ENCODE data around the gene WFDC12.

WFDC12 gene

DNA sequence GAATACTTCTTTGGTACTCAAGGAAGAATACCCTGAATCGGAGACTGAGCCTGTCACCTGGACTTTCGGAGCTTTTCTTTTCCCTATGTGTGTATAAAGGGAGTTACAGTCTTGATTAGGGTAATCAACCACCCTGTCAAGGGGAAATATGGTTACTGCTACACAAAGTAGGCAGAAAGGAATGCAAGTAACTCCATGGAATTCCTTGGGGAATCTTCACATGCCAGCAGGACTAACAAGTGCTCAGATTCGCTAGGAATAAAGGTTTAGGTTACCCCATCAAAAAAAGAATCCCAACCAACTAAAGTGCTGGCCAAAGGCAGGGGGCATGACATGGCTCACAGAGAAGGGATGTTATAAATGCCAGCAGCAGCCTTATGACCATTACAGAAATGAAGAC, 33.8 kb downstream of the WFDC12 start:
- no peak for DNase-seq (ENCODE audit: low read depth)

DNA sequence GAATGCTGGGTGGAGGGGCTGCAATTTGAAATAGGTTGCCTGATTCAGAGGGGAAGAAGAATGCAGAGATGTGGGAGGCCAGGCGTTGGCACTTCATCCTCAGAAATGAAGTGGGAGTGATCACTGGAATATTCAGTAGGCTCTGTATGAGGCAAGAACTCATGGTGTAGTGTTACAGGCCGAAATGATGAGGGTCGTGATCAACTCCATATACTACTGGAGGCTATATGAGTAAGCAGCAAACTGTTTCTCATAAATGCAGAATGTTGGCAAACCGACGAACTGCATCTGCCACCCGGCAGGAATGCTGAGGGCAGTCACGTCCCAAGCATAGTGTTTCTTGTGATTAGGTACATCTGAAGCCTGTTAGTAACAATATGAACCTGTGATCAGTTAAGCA, 36.0 kb downstream of the WFDC12 start:
- peak; percentile 64 for DNase-seq (ENCODE audit: low read depth)

DNA sequence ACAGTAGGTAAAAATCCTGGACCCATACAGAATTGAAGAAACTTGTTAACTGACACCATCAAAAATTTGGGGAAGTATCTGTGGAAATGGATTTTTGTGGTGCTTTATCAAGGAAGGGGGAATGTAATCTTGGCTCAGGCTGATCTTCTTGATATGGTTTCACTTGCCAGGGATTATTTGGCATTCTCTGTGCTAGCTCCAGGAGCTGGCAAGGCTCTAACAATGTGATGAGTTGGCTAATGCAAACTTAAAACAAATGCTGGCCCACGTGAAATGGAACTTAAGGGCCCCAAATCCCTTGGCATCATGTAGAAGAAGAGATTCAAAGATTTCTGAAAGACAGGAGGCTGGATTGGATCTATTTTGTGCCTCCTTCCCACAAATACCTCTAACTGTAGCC, 36.5 kb downstream of the WFDC12 start:
- no peak for DNase-seq (ENCODE audit: low read depth)

DNA sequence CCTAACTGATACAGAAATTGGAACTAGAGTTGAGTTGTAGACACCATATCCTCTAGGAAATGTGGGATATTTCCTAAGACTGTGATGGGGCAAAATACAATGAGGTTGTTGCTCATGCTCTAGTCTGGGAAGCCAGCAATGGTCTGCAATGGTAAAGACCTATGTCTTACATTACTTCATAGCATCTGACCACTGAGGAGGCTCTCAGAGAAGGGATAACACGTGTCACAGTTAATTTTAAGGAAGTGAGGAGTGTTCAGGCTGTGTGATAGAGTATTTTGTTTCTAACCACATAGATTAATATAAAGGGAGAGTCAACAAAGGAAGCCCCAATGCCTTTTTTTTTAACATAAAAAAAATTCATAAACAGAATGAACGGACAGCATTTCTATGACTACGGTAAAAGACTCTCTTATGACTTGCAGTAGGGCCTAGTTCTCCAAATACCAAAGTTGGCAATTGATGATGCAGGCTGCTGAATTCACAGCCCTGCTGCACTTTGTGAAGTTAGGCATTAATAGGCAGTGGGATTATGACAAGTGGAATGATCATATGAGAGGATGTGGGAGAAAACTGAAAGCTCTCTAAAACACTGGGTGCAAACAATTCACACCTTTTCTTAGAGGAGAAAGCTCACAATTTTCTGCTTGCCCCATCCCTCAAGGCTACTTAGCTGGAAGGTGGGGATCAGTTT, 37.0 kb downstream of the WFDC12 start:
- DNase-seq (ENCODE audit: low read depth) = no peak

DNA sequence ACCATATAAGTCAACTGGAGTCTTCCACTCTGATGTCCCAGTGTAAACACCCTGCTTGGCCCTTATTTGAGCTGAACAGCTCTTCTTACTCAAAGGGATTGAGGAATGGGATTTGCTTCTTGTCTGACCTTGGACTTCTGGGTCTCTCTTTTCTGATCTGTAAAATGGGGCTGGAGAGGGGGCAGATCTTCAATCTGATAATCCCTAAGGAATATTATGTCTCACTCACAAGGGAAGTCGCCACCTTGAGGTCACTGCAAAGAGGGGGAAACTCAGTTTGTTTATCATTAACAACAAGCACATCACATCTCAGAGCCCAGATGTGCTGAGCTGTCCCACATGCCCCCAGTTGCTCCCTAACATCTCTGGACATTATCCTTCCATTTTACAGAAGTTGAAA, 38.4 kb downstream of the WFDC12 start:
- no peak for DNase-seq (ENCODE audit: low read depth)

DNA sequence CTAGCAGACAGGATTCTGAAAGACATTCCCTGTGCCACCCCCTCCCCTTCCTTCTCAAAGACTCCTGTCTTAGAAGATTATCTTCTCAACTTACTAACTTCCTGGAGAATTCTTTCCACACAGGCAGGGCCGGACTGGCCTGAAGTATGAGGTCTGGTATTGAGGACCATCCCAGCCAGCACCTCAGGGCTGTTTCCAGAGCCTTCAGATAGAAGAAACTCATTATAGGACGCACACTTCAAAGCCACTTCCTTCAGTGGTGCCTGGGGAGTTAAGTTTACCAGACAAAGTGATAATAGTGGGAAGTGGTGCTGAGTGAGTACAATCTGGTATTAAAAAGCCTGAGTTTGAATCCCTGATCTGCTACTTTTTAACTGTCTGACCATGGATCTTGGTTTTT, 39.0 kb downstream of the WFDC12 start:
- no peak for DNase-seq (ENCODE audit: low read depth)

DNA sequence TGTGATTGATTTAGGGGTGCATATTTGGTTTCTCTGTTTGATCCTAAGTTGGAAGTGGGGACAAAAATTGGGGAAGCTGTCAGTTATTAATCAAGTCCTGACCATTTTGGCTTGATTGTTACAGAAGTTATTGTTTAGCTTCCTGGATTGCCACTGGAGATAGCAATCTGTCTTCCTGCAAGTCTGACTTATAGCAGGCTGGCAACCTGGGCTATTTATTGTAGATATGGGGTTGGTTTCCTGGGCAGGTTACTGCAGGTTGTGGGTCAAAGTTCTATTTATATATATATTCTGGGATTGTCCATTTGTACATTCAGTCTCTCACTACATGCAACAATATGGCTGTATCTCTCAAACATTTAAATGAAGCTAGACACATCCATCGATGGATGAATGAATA, 41.1 kb downstream of the WFDC12 start:
- no peak for DNase-seq (ENCODE audit: low read depth)

DNA sequence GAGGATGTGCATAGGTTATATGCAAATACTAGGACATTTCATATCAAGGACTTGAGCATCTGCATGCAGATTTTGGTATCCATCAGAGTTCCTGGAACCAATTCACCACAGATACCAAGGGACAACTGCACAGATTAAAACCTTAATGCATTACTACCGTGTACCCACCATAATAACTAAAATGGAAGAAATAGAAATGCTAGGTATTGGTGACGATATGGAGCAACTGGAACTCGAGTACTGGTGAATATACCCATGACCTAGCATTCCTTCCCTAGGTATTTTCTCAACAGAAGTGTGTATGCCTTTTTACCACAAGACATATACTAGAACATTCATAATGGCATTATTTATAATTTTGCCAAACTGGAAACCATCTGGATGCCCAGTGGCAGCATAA, 41.8 kb downstream of the WFDC12 start:
- DNase-seq (ENCODE audit: low read depth) = no peak

DNA sequence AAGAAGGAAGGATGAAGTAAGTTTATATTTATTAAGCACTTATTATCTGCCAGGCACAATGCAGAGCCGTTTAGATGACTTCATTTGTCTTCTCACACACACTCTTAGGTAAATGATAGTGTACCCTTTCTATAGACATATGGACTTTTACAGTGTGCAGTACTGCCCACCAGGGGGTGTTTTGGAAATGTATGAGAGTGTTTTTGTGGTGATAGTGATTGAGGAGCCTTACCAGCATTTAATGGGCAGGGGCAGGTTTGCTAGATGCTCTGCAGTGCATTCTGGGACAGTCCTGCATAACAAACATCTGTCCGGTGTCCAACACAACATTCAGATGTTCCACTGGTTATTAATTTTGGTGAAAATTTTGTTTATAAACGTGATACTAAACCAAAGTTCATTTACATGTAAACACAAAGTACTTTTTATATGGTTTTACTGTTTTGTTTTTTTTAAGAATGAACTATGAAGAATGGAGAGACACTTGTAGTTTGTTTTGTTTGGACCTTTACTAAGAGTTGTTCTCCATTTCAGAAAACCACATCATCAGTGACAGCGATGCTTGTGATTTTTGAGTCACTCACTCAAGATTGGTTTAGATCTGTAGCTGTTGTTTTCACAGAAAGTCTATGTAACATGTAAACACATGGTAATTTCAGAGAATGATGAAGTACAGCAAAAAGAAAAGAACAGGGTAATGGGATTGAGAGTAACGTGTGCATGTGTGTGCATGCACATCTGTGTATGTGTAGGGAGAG, 43.2 kb downstream of the WFDC12 start:
- DNase-seq (ENCODE audit: low read depth) = peak; percentile 31

DNA sequence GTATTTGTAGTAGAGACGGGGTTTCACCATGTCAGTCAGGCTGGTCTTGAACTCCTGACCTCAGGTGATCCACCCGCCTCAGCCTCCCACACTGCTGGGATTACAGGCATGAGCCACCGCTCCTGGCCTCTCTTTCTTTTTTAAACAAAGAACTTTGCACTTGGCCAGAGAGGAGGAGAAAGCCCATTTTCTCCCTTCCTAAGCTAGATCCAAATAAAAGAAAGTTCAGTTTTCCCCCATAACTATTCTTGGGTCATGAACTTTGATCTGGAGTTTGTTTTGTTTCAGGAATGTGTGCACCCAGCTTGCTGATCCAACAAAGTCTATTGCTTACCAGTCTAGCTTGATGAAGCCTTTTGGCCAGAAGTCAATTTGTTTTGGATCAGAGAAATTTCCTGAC, 46.7 kb downstream of the WFDC12 start:
- no peak for DNase-seq (ENCODE audit: low read depth)
